Type B pancreatic cell (in vitro differentiated cells): Measurements from ENCODE around the gene PADI4. TPM values are rescaled to one million over a fixed set of nuclear protein-coding genes. Genes with fewer than 3 reads are reported as not detected.

Source experiments
- DNase-seq: peaks from one replicate; pipeline ENCODE4 v3.0.0; 2021; ENCODE audit warnings: mixed read lengths; ENCODE audit not compliant: unreplicated experiment; ENCODE audit errors: extremely low spot score
- H3K27ac Mint-ChIP-seq: 2 replicates; pipeline ENCODE4 v1.8.0; 2021; ENCODE audit warnings: mild to moderate bottlenecking, mixed read lengths
- H3K27me3 Mint-ChIP-seq: 2 replicates; pipeline ENCODE4 v1.8.0; 2021; ENCODE audit warnings: mixed read lengths
- H3K36me3 Mint-ChIP-seq: 2 replicates; pipeline ENCODE4 v1.8.0; 2021; ENCODE audit warnings: mixed read lengths
- H3K4me1 Mint-ChIP-seq: one replicate; pipeline ENCODE4 v1.8.0; 2021; ENCODE audit warnings: mixed read lengths; ENCODE audit not compliant: unreplicated experiment
- H3K4me3 Mint-ChIP-seq: 2 replicates; pipeline ENCODE4 v1.8.0; 2021; ENCODE audit warnings: mild to moderate bottlenecking, mixed read lengths
- H3K9me3 Mint-ChIP-seq: 2 replicates; pipeline ENCODE4 v1.8.0; 2021; ENCODE audit warnings: mixed read lengths
- total RNA-seq: library from RNA; stranded (reverse); gene quantifications from 2 replicates; pipeline ENCODE4 v1.2.1, GENCODE V29; 2021; ENCODE audit warnings: low replicate concordance
- TF ChIP-seq, protein P1 (sequence below): fragments of 200-600 bp; sonication (generic); conservative IDR thresholded peaks from 2 replicates; pipeline ENCODE4 v1.5.0; 2021; ENCODE audit warnings: antibody characterized with exemption, mild to moderate bottlenecking

Gene PADI4
- total RNA-seq, 1 donor from 2014 or later = not detected

DNA sequence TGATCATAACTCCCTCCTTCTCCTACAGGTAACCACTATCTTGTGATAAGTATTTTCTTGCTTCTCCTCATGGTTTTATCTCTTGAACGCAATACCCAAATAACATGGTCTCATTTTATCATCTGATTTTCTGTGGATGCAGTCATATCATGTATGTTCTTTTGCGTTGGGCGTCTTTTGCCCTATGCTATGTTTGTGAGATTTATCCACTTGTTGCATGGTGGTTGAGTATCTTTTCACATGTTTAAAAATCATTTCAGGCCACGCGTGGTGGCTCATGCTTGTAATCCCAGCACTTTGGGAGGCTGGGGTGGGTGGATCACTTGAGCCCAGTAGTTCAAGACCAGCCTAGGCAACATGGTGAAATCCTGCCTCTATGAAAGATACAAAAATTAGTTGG, 43.5 kb upstream of the PADI4 start:
- DNase-seq = no peak
- Mint-ChIP-seq H3K9me3 (peaks cover 5% of the 10 kb centered on the region), H3K4me1 (no peaks in the 10 kb centered on the region), H3K36me3 (no peaks in the 10 kb centered on the region), H3K27ac (no peak overlapping the region), H3K27me3 (no peaks in the 10 kb centered on the region), H3K4me3 (no peak overlapping the region)
- TF ChIP-seq, protein P1, sequence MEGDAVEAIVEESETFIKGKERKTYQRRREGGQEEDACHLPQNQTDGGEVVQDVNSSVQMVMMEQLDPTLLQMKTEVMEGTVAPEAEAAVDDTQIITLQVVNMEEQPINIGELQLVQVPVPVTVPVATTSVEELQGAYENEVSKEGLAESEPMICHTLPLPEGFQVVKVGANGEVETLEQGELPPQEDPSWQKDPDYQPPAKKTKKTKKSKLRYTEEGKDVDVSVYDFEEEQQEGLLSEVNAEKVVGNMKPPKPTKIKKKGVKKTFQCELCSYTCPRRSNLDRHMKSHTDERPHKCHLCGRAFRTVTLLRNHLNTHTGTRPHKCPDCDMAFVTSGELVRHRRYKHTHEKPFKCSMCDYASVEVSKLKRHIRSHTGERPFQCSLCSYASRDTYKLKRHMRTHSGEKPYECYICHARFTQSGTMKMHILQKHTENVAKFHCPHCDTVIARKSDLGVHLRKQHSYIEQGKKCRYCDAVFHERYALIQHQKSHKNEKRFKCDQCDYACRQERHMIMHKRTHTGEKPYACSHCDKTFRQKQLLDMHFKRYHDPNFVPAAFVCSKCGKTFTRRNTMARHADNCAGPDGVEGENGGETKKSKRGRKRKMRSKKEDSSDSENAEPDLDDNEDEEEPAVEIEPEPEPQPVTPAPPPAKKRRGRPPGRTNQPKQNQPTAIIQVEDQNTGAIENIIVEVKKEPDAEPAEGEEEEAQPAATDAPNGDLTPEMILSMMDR = no peak

GRCh38 chr1:17265162-17265561, 42.8 kb upstream of the PADI4 start:
- TF ChIP-seq, protein P1 = no peak
- no peak for DNase-seq
- no peaks in the 10 kb centered on the region for H3K27me3 Mint-ChIP-seq
- no peaks in the 10 kb centered on the region for H3K4me1 Mint-ChIP-seq
- H3K36me3 Mint-ChIP-seq = no peaks in the 10 kb centered on the region
- no peak overlapping the region for H3K4me3 Mint-ChIP-seq
- H3K27ac Mint-ChIP-seq = no peak overlapping the region
- H3K9me3 Mint-ChIP-seq = peaks cover 5% of the 10 kb centered on the region

DNA sequence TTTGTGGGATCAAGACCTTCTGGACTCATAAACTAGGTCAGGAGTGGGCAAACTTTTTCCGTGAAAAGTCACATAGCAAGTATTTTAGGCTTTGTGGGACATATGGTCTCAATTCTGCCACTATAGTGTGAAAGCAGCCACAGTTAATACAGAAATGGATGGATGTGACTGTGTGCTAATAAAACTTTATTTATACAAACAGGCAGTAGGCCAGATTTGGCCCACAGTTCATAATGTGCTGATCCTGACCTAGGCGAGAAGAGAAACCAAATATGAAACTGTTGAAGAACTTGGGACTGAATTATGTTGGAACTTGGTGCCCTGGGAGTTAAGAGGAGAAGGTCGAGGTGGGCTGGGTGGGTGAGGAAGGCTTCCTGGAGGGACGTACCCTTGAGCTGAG, 42.0 kb upstream of the PADI4 start:
- H3K4me3 Mint-ChIP-seq = no peak overlapping the region
- no peaks in the 10 kb centered on the region for H3K36me3 Mint-ChIP-seq
- no peaks in the 10 kb centered on the region for H3K4me1 Mint-ChIP-seq
- H3K9me3 Mint-ChIP-seq = peaks cover 5% of the 10 kb centered on the region
- TF ChIP-seq, protein P1 = no peak
- DNase-seq = no peak
- H3K27ac Mint-ChIP-seq = no peak overlapping the region
- no peaks in the 10 kb centered on the region for H3K27me3 Mint-ChIP-seq

GRCh38 chr1:17270891-17271765, 36.9 kb upstream of the PADI4 start:
- TF ChIP-seq, protein P1 = no peak
- Mint-ChIP-seq H3K36me3 (no peaks in the 10 kb centered on the region), H3K4me3 (no peak overlapping the region), H3K4me1 (no peaks in the 10 kb centered on the region), H3K27me3 (peaks cover 3% of the 10 kb centered on the region), H3K27ac (no peak overlapping the region), H3K9me3 (no peaks in the 10 kb centered on the region)
- DNase-seq = no peak

DNA sequence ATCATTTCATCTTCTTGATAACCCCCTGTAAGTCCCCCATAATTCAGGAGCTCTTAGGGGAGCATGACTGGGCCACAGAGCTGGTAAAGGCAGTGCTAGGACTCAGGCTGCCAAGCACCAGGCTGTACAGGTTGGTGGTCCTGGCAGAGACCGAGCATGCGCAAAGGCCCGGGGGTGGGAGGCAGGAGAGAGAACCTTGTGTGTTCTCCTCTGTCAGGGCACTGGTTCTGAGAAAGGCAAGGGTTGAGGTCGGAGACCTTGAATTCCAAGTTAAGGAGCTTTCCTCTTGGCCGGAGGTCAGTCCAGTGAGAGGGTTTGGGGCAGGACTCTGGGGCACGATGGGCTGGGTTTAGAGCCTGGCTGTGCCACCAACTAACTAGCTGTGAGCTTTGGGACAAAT, 35.9 kb upstream of the PADI4 start:
- Mint-ChIP-seq H3K27ac (no peak overlapping the region), H3K4me3 (no peak overlapping the region), H3K9me3 (no peaks in the 10 kb centered on the region), H3K27me3 (peaks cover 3% of the 10 kb centered on the region), H3K4me1 (no peaks in the 10 kb centered on the region), H3K36me3 (no peaks in the 10 kb centered on the region)
- no peak for DNase-seq
- TF ChIP-seq, protein P1 = no peak
